DMS79 treated with DMSO at 0.1 percent for 48 hours (cell line): ENCODE data around the gene SKA3.
"Not testable (repeated sequence)": the region's sequence is repeated elsewhere in the genome, so short reads cannot be mapped to it uniquely, and the experiment has no call there.

Experiments
- DNase-seq: peaks from one replicate; lab custom pipeline; 2025; lab: John Stamatoyannopoulos, UW

SKA3 gene

DNA sequence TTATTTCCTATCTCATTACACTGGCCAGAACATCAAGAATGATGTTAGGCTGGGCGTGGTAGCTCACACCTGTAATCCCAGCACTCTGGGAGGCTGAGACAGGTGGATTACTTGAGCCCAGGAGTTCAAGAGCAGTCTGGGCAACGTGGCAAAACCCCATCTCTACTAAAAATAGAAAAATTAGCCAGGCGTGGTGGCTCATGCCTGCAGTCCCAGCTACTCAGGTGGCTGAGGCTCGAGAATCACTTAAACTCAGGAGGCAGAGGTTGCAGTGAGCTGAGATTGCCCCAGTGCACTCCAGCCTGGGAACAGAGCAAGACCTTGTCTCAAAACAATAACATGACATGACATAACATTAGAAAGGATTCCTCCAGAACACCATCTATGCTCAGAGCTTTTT lies 10.7 kb downstream of the SKA3 start:
- DNase-seq: not testable (repeated sequence)

DNA sequence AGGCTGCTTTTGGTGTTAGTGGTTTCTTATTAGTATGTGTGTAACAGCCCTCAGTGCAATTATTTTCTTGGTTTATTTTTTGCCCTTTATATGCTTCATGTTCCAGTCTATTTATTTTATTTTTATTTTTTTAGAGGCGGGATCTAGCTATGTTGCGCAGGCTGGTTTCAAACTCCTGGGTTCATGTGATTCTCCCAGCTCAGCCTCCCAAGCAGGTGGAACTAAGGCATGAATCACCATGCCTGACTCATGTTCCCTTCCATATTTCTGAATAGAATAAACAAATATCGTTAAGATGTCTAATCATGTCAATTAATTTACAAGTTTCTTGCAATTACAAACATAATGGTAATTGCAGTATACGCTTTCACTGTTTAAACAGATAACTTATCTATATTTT lies 11.7 kb downstream of the SKA3 start:
- no peak for DNase-seq

DNA sequence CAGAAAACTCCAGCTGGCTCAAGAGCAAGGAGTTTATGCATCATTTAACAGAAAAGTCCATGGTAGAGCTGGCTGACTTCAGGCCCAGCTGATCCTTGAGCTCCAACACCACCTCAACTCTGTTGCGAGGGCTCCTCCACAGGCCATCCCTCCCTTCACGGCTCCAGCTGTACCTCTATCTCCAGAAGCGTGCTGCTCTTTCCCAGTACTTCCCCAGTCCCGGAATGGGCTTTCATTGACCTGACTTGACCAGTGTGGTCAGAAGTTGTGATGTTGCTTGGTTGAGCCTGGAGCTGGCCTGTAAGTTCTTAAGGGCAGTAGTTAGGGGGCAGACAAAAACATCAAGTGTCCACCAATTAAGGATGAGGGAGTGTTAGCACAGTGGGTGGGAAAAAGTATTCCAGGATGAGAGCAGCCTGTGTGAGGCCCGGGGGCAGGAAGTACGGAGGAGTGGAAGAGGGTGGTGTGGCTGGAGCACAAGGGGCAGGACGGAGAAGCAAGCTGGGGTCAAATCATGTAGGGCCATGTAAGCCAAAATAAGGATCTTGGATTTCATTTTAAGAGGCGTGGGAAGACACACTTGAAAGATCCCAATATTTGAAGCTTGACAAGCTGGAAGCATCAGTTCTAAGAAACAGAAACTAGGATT lies 24.0 kb downstream of the SKA3 start:
- no peak for DNase-seq

DNA sequence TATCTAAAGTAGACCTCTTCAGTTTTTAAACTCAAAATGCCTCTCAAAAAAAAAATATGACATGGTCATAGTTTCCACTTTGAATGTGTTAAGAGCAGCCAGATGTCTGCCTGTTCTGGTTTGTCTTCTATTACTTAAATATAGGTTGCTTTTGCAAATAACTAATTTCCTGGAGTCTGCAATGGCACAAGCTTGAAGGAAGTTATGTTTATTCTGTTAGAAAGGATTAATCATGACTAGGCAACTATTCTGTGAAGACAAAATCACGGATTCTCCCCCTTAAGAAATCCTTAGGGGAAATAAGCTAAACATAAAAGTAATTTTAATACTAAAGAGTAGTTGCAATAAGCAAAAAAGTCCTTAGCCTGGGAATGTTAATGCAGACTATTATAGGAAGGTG lies 26.3 kb downstream of the SKA3 start:
- DNase-seq: no peak

DNA sequence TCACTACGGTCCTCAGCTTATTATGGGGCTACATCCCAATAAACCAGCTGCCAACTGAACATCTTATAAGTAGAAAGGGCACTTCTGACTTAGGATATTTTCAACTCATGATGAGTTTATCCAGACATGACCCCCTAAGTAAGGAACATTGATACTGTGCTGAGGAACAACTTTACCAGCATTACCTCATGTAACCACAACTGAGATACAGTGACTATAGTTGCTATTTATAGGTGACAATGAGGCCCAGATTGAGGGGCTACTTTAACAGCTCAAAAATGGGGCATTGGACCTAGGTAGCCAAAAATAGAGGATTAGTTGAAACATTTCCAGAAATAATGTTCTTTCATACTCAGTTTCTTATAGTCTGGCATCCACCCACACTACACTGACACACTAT lies 26.8 kb downstream of the SKA3 start:
- no peak for DNase-seq

DNA sequence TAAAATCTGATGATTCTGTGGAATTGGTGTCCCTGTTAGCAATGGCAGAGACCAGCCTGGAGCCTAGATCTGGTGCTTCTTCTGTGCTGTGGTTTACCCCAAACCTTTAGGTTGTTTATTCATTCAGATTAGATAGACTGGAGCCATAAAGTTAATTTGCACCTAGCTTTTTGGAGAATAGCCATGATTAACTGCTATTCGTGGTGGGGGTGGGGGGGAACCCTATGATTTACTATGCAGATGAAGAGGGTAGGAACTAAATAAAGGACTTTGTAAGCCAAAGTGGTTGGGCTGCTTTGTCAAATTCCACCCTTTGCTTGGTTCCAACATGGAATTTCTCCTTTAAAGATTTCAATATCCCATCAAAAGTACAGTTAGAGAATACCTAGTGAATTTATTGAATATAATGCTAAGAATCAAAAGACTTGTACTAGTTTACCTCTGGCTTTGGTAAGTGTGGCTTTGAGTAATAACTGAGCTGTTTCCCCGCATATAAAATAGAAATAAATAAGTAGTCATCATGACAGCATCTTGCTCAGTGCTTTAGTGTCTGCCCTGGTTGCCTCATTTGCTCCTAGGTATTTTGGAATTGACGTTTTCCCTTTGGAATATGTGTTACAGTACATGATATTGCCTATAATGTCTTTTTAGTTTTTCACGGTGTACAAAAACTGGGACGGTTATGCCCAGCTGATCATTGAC lies 27.6 kb downstream of the SKA3 start:
- no peak for DNase-seq

DNA sequence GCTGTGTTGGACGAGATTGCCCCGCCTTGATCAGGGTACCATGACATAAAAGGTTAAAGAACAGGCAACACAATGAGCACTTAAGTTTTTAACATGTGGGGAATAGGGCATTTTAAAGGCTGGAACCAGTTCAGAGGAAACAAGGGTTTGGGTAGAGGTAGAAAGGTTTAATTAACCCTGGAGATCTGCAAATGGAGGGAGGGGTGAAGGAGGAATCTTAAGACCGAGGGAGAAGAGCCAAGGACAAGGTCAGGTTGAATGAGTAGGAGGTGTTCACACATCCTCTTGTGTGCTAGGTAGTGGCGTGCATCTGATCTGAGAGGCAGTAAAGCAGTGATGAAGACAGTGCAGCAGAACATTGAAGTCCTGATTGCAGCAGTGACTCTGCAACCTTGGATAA lies 28.5 kb downstream of the SKA3 start:
- DNase-seq: no peak

DNA sequence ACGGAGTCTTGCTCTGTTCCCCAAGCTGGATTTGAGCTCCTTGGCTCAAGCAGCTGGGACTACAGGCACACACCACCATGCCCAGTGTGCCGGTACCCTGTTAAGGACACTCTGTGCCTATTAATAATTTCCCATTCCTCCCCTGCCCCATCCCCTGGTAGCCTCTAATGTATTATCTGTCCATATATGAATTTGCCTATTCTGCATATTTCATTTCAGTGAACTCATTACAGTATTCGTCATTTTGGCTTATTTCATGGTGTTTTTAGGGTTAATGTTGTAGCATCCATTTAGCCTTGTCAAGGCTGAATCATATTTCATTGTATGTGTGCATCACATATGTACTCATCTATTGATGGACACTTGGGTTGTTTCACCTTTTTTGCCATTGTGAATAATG lies 33.6 kb downstream of the SKA3 start:
- DNase-seq: no peak

DNA sequence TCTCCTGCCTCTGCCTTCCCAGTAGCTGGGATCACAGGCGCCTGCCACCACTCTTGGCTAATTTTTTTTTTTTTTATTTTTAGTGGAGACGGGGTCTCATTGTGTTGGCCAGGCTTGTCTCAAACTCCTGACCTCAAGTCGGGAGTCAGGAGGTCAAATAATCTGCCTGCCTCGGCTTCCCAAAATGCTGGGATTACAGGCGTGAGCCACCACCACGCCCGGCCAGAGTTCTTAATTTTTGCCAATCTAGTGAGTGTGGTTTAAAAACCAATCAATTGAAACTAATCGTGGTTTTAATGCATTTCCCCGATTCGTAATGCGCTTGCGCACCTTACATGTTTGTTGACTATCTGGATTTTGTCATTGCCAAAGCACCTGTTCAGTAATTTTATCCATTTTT lies 37.0 kb downstream of the SKA3 start:
- no peak for DNase-seq

DNA sequence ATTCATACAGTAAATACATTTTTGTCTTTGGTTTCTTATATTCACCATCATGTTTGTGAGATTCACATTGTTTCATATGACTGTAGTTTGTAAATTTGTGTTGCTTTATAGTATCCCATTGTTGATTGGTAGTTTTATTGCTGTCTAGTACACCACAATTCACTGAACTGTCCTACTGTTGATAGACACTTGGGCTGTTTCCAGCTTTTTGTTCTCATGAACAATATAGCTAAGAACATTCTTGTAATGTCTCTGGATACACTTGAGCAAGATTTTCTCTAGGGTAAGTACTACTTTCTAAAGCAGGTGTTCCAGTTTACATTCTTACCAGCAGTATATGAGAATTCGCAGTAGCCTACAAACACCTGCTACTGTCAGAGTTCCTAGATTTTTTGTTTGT lies 37.8 kb downstream of the SKA3 start:
- no peak for DNase-seq

DNA sequence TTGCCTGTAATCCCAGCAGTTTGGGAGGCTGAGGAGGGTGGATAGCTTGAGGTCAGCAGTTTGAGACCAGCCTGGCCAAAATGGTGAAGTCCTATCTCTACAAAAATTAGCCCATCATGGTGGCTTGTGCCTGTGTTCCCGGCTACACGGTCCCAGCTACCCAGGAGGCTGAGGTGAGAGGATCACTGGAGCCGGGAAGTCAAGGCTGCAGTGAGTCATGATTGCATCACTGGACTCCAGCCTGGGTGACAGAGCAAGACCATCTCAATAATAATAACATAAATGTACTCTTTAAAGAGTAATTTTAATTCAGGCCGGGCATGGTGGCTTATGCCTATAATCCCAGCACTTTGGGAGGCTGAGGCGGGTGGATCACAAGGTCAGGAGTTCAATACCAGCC lies 38.7 kb downstream of the SKA3 start:
- no peak for DNase-seq

DNA sequence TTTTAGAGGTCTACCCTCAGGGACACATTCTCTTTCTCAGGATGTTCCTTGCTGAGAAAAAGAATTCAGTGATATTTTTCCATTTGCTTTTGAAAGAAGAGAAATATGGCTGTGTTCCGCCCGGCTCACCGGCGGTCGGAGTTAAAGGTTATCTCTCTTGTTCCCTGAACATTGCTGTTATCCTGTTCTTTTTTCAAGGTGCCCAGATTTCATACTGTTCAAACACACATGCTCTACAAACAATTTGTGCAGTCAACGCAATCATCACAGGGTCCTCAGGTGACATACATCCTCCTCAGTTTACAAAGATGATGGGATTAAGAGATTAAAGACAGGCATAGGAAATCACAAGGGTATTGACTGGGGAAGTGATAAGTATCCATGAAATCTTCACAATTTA lies 40.5 kb downstream of the SKA3 start:
- DNase-seq: not testable (repeated sequence)

DNA sequence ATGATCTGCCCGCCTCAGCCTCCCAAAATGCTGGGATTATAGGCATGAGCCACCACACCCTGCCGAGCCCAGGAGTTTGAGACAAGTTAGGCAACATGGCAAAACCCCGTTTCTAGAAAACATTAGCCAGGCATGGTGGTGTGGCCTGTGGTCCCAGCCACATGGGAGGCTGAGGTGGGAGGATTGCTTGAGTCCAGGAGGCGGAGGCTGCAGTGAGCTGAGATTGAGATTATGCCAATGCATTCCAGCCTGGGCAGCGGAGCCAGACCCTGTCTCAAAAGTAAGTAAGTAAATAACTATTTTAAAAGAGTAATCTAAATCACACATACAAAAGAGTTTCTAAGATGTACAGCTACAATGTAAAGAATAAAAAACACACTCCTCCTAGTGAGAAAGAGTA lies 41.9 kb downstream of the SKA3 start:
- DNase-seq: no peak

DNA sequence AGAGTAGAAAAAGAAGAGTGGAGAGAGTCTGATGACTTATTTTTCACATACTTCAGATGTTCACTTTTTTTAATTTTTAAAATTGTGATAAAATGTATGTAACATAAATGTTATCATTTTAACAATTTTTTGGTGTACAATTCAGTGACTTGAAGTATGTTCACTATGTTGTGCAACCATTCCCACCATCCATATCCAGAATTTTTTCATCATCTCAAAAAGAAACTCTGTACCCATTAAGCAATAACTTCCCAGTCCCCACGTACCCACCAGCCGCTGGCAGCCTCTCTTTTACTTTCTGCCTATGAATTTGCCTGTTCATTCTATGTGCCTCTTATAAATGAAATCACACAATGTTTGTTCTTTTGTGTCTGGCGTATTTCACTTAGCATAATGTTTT lies 43.3 kb downstream of the SKA3 start:
- DNase-seq: no peak

DNA sequence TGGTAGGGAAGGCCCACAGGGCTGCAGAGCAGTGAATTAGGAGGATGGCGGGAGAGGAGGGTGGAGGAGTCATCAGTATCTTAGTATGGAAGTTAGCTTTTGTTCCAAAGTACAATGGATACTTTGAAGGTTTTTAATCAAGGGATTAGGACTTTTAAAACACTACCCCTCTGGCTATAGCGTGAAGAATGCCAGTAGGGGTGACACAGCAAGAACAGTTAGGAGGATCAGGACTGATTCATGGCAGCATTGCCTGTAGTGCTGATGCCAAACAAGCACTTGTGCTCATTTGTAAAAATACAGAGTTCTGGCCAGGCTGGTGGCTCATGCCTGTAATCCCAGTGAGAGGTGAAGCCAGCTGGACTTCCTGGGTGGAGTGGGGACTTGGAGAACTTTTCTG lies 46.2 kb downstream of the SKA3 start:
- DNase-seq: no peak

DNA sequence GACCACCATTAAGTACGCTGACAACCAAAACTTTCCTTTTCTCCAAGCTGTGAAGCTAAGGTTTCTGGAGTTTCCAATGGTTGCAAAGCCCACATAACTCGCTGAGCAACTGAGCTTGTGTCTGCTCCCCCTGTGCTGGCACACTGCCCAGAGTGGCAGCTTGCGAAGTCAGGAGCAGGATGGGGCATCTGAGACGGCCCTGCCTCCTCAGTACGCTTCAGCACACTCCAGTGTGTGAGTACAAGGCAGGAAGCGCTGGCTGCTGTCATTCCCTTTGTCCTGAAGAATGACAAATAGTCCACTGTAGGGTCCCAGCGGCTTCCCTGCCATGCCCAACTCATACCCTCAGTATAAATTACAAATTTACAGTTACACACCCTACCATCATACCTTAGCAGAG lies 51.5 kb downstream of the SKA3 start:
- peak; percentile 48 for DNase-seq

DNA sequence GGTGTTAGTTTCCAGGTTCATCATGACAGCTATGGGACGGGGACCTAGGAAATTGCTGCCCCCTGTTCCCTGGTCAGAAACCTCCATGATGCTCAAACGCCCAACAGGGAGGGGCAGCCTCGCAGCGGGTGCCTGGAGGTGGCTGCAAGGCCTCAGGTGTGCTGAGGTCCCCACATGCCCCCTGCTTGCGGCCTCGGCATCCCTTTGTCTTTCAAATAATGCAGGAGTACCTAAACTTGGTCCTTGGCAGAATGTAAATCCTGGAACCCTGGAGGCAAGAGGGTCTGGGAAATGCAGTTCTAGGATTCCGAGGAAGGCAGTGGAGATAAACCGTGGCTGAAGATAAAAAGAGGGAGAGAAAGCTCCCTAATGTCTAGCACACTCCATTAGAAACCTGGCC lies 52.4 kb downstream of the SKA3 start:
- DNase-seq: no peak

DNA sequence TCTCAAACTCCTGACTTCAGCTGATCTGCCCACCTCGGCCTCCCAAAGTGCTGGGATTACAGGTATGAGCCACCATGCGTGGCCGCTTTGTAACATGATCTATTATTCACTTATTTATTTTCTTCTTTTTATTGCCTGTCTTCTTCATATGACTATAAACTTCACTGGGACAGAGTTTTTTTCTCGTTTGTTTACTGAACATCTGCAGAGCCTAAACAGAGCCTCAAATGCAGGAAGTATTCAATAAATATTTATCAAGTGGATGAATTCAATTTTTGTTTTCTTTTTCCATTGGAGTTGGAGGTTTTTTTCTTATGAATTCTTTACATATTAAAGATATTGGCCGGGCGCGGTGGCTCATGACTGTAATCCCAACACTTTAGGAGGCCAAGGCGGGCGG lies 54.7 kb downstream of the SKA3 start:
- DNase-seq: no peak

DNA sequence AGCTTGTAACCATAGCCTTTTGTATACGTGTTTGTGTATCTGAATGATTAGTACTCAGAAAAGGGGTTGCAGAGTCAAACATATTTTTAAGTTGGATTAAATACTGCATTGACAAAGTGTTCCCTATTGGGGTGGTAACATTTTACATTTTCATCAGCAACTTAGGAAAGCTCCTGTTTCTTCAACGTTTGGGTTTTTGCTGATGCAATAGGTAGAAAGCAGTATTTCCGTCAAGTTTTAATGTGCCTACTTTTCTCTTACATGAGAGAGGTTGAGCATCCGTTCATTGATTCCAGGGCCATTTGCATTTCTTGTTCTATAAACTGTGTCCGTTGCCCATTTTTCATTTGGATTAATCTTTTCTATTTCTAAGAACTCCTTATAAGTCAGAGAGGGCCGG lies 56.2 kb downstream of the SKA3 start:
- DNase-seq: no peak

DNA sequence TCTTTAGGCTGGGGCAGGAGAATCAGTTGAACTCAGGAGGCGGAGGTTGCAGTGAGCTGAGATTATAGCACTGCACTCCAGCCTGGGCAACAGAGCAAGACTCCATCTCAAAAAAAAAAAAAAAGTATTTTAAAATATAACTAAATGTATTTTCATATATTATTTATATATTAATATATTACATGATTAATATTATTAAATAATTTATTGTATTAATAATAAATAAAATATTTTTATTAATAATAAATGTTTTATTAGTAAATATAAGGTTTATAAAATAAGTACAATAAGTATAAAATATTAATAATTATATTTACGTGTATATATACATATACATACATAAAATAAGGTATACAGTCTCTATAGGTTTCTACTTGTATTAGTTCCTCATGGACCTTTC lies 56.8 kb downstream of the SKA3 start:
- DNase-seq: no peak

DNA sequence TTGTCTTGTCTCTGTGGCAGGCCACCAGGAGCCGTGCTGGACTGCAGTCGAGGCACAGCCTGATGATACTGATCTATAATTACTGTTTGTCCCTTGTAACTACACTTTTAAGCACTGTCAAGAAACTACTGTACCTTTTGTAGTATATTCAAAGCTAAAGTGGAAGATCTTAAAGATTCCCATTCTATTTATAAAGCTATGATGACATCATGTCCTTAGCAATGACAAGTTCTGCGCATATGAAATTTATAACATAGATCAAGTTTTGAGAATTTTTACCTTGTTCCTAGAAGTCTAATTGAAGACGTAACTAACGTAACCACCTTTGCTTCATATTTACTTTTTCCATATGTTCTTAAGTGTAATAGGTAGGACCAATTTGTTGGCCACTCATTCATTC lies 58.2 kb downstream of the SKA3 start:
- DNase-seq: no peak

DNA sequence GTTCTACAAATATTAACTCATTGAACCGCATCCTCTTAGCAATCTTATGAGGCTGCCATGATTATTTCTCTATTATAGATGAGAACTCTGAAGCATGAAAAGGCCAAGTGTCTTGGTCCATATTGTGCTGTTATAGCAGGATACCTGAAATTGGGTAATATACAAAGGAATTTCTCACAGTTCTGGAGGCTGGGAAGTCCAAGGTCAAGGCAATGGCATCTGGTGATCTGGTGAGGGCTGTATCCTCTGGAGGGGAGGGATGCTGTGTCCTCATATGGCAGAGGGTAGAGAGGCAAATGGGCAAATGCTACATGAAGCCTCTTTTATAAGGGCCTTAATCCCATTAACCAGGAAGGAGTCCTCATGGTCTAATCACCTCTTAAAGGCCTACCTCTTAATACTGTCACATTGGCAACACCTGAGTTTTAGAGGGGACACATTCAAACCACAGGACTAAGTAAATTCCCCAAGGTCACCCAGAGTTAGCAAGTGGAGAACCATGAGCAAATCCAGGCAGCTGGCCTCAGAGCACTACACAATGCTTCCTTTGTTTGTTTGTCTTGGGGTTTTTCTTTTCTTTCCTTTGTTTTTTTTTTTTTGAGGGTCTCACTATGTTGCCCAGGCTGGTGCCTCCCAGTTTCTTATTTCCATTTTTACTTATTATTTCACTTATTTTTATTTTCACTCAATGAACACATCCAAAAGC lies 59.1 kb downstream of the SKA3 start:
- DNase-seq: no peak

DNA sequence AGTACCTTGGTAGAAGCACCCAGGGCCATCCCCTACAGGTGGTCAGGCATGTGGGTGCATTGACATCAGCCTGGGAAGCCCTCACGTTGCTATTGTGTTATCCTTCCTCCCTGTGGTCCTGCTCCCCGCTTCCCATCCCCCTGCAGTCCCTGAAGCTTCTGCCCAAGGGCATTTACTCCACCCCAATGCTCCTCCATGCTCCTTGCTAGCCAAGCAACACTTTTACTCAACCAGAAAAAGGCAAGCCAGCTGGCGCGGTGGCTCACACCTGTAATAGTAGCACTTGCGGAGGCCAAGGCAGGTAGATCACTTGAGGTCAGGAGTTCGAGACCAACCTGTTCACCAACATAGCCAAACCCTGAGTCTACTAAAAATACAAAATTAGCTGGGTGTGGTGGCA lies 60.2 kb downstream of the SKA3 start:
- DNase-seq: no peak

DNA sequence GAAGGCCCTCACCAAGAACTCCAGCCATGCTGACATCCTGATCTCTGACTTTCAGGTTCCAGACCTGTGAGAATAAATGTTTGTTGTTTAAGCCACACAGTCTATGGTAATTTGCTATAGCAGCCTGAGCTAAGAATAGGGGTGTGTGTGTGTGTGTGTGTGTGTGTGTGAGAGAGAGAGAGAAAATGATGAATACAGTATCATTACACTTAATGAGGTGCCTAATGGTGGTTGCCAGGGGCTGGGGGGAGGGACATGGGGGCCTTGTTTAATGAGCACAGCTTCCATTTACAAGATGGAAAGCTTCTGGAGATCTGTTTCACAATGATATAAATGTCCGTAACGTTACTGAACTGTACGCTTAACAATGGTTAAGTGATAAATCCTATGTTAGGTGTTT lies 61.1 kb downstream of the SKA3 start:
- no peak for DNase-seq
